ENCODE data around the gene FRMD7. TPM values are rescaled to one million over a fixed set of nuclear protein-coding genes. Genes with fewer than 3 reads are reported as not detected.

FRMD7 gene
- total RNA-seq, 1 experiment from 2014 or later = not detected

DNA sequence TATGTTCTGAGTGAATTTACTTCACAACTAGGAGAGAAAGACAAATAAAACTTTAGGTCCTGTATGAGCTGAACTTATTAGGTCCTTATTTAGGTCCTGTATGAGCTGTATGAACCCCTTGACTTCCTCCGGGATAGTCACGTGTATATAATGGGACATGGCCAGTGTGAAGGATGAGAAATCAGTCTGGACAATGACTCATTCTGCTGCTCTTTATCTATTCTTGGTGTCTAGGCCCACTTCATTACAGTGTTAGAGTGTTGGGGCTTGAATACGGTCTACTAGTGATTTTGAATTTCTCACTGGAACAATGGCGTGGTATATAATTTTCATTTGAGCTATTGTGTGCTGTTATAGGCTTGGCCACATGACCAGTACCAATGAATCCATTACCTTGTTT, 82.9 kb downstream of the FRMD7 start:
- Histone ChIP-seq H4K91ac (ENCODE audit: insufficient read length, low read depth, low read length) (no peak overlapping the region), H4K5ac (ENCODE audit: insufficient read length, low read depth, low read length) (no peak overlapping the region), H3K9ac (ENCODE audit: extremely low read depth, insufficient read length, low read length) (no peak overlapping the region), H3K27ac (ENCODE audit: insufficient read length, low read depth, low read length) (peak overlapping the region; percentile 19), H2BK15ac (ENCODE audit: low read depth, low read length) (no peak overlapping the region), H2BK20ac (ENCODE audit: low read depth, low read length, poor library complexity, severe bottlenecking) (no peak overlapping the region), H3K23me2 (ENCODE audit: insufficient read length, low read depth, low read length, poor library complexity, severe bottlenecking) (no peaks in the 10 kb centered on the region), H2BK12ac (ENCODE audit: insufficient read length, low read depth, low read length) (no peak overlapping the region), H3K4me2 (ENCODE audit: insufficient read depth, insufficient read length, low read length) (no peak overlapping the region), H3K4ac (ENCODE audit: low read depth, low read length) (no peak overlapping the region), H3K56ac (ENCODE audit: insufficient read length, low read depth, low read length) (no peak overlapping the region), H3K14ac (ENCODE audit: insufficient read depth, low read length) (no peak overlapping the region), H3K27me3 (ENCODE audit: insufficient read depth, low read length) (no peaks in the 10 kb centered on the region), H3K79me2 (ENCODE audit: insufficient read depth, low read length) (peaks cover 11% of the 10 kb centered on the region; the same call in 1 of the 2 replicates), H2BK5ac (ENCODE audit: insufficient read length, low read length) (no peak overlapping the region), H3K18ac (ENCODE audit: insufficient read length, low read depth, low read length) (no peak overlapping the region), H3K79me1 (ENCODE audit: insufficient read depth, low read depth, low read length, poor library complexity, severe bottlenecking) (peaks cover 2% of the 10 kb centered on the region), H4K20me1 (ENCODE audit: control insufficient read depth, insufficient read depth, insufficient read length) (no peaks in the 10 kb centered on the region), H3K4me1 (ENCODE audit: insufficient read depth, low read length) (peaks cover 11% of the 10 kb centered on the region; the same call in 1 of the 2 replicates), H3K23ac (ENCODE audit: insufficient read length, low read depth, low read length) (no peak overlapping the region), H3T11ph (ENCODE audit: low read length) (no peak overlapping the region), H2BK120ac (ENCODE audit: low read depth, low read length, poor library complexity, severe bottlenecking) (no peak overlapping the region), H2AK5ac (ENCODE audit: insufficient read length, low read length) (no peak overlapping the region), H2AFZ (ENCODE audit: low read length) (no peak overlapping the region), H3K9me3 (ENCODE audit: control insufficient read depth, low read depth, low read length) (no peaks in the 10 kb centered on the region), H4K8ac (replicated peaks; ENCODE audit: insufficient read length, low read depth, low read length) (no peak overlapping the region)
- TF ChIP-seq, protein P1, sequence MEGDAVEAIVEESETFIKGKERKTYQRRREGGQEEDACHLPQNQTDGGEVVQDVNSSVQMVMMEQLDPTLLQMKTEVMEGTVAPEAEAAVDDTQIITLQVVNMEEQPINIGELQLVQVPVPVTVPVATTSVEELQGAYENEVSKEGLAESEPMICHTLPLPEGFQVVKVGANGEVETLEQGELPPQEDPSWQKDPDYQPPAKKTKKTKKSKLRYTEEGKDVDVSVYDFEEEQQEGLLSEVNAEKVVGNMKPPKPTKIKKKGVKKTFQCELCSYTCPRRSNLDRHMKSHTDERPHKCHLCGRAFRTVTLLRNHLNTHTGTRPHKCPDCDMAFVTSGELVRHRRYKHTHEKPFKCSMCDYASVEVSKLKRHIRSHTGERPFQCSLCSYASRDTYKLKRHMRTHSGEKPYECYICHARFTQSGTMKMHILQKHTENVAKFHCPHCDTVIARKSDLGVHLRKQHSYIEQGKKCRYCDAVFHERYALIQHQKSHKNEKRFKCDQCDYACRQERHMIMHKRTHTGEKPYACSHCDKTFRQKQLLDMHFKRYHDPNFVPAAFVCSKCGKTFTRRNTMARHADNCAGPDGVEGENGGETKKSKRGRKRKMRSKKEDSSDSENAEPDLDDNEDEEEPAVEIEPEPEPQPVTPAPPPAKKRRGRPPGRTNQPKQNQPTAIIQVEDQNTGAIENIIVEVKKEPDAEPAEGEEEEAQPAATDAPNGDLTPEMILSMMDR (conservative IDR thresholded peaks at IDR 0.05) = no peak
- H3K36me3 Mint-ChIP-seq (ENCODE audit: insufficient read depth in 1 of 3, low read depth in 3 of 3) = peaks cover 0 to 1% (median 0%) of the 10 kb centered on the region in 3 experiments; a peak in 2 of 7 replicates
- H3K4me1 Mint-ChIP-seq = peaks cover 56 to 62% of the 10 kb centered on the region in 2 experiments
- H3K27ac Mint-ChIP-seq = peak overlapping the region; percentile 45 to 89 (median 57); a peak in 5 of 7 replicates
- WGBS (ENCODE audit: extremely low coverage, insufficient read length, low lambda C conversion rate) = no CpG with 5 or more reads among the region's 4 CpGs
- peak overlapping the region in 1 of 2 experiments; percentile 34; a peak in 1 of 5 replicates for H3K4me3 Mint-ChIP-seq
- no peaks in the 10 kb centered on the region for H3K9me3 Mint-ChIP-seq
- DNase-seq = no peak
- no peaks in the 10 kb centered on the region for H3K27me3 Mint-ChIP-seq (ENCODE audit: low read depth)
